ENCODE measurements around the gene ZNF592.

DNA sequence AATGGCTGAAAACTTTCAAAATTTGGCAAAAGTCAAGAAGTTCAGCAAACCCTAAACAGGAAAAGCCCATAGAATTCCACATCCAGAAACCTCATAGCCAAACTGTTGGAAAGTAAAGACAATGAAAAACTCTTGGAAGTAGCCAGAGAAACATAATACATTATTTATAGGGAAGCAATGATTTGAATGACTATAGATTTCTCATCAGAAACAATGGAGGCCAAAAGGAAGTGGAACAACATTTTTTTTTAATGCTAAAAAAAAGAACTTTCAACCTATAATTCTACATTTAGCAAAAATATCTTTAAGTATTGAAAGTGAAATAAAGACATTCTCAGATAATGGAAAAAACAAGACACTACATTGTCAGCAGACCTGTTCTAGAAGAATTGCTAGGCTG, 99.0 kb downstream of the ZNF592 start:
- TF ChIP-seq, protein P1, sequence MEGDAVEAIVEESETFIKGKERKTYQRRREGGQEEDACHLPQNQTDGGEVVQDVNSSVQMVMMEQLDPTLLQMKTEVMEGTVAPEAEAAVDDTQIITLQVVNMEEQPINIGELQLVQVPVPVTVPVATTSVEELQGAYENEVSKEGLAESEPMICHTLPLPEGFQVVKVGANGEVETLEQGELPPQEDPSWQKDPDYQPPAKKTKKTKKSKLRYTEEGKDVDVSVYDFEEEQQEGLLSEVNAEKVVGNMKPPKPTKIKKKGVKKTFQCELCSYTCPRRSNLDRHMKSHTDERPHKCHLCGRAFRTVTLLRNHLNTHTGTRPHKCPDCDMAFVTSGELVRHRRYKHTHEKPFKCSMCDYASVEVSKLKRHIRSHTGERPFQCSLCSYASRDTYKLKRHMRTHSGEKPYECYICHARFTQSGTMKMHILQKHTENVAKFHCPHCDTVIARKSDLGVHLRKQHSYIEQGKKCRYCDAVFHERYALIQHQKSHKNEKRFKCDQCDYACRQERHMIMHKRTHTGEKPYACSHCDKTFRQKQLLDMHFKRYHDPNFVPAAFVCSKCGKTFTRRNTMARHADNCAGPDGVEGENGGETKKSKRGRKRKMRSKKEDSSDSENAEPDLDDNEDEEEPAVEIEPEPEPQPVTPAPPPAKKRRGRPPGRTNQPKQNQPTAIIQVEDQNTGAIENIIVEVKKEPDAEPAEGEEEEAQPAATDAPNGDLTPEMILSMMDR (IDR thresholded peaks at IDR 0.05): no peak
- TF ChIP-seq ZFX (IDR thresholded peaks at IDR 0.05; ENCODE audit: borderline replicate concordance): no peak
